ENCODE data around the gene VAMP4. TPM values are rescaled to one million over a fixed set of nuclear protein-coding genes. Genes with fewer than 3 reads are reported as not detected.

Gene VAMP4
- 11.1 TPM for polyA plus RNA-seq (2013, experiment 1 of 4)
- 9.3 TPM for polyA plus RNA-seq (2013, experiment 2 of 4)
- 9.8 TPM for polyA plus RNA-seq (2013, experiment 3 of 4)
- 11.3 TPM for polyA plus RNA-seq (2013, experiment 4 of 4)

- Histone ChIP-seq H3K9me3 (ENCODE audit: control insufficient read depth, low read length) (no peaks in the 10 kb centered on the region), H3K4me3 (ENCODE audit: insufficient read depth, low read depth, low read length) (peak within 1 kb of the TSS; percentile 91), H3K4me1 (ENCODE audit: control insufficient read depth, insufficient read depth, low read length) (no peaks in the 10 kb centered on the region), H3K36me3 (ENCODE audit: control insufficient read depth, insufficient read depth, low read length) (no peaks in the 10 kb centered on the region), H3K27me3 (ENCODE audit: control insufficient read depth, insufficient read depth, low read length, poor library complexity, severe bottlenecking) (no peaks in the 10 kb centered on the region), H3K27ac (ENCODE audit: insufficient read depth, low read depth, low read length, poor library complexity, severe bottlenecking) (peak within 1 kb of the TSS; percentile 78)
- 0% methylated on average over 57 of the region's 57 CpGs for WGBS, 2 experiments
These were observed at the start of gene VAMP4 for GRCh38 chr1:171741872-171742576. Gene VAMP4 (minus strand): TSS chr1:171742065. CDS start chr1:171738414, 3,651 bp downstream.

- H3K27ac ChIP-seq (ENCODE audit: insufficient read depth, low read depth, low read length, poor library complexity, severe bottlenecking), result no peak overlapping the region
- no peaks in the 10 kb centered on the region for H3K9me3 ChIP-seq (ENCODE audit: control insufficient read depth, low read length)
- no peaks in the 10 kb centered on the region for H3K4me1 ChIP-seq (ENCODE audit: control insufficient read depth, insufficient read depth, low read length)
- 95 to 96% methylated on average over 6 of the region's 6 CpGs for WGBS, 2 experiments
- H3K4me3 ChIP-seq (ENCODE audit: insufficient read depth, low read depth, low read length), result no peak overlapping the region
- H3K36me3 ChIP-seq (ENCODE audit: control insufficient read depth, insufficient read depth, low read length), result peaks cover 67% of the 10 kb centered on the region
- no peaks in the 10 kb centered on the region for H3K27me3 ChIP-seq (ENCODE audit: control insufficient read depth, insufficient read depth, low read length, poor library complexity, severe bottlenecking)
These were observed 48.5 kb upstream of the VAMP4 start for GRCh38 chr1:171790318-171790717.

- H3K9me3 ChIP-seq (ENCODE audit: control insufficient read depth, low read length), result no peaks in the 10 kb centered on the region
- 95 to 98% methylated on average over 5 of the region's 5 CpGs for WGBS, 2 experiments
These were observed 46.8 kb upstream of the VAMP4 start for GRCh38 chr1:171788696-171789095.

GRCh38 chr1:171787686-171788480, 46.0 kb upstream of the VAMP4 start:
- Histone ChIP-seq H3K9me3 (ENCODE audit: control insufficient read depth, low read length) (no peaks in the 10 kb centered on the region), H3K4me3 (ENCODE audit: insufficient read depth, low read depth, low read length) (no peak overlapping the region), H3K27ac (ENCODE audit: insufficient read depth, low read depth, low read length, poor library complexity, severe bottlenecking) (no peak overlapping the region), H3K36me3 (ENCODE audit: control insufficient read depth, insufficient read depth, low read length) (peaks cover 67% of the 10 kb centered on the region), H3K4me1 (ENCODE audit: control insufficient read depth, insufficient read depth, low read length) (no peaks in the 10 kb centered on the region), H3K27me3 (ENCODE audit: control insufficient read depth, insufficient read depth, low read length, poor library complexity, severe bottlenecking) (no peaks in the 10 kb centered on the region)
- 94% methylated on average over 14 of the region's 15 CpGs for WGBS, 2 experiments

More at GRCh38 chr1:171788696-171789095, 46.8 kb upstream of the VAMP4 start:
- Histone ChIP-seq H3K27me3 (ENCODE audit: control insufficient read depth, insufficient read depth, low read length, poor library complexity, severe bottlenecking) (no peaks in the 10 kb centered on the region), H3K27ac (ENCODE audit: insufficient read depth, low read depth, low read length, poor library complexity, severe bottlenecking) (no peak overlapping the region), H3K4me3 (ENCODE audit: insufficient read depth, low read depth, low read length) (no peak overlapping the region), H3K4me1 (ENCODE audit: control insufficient read depth, insufficient read depth, low read length) (no peaks in the 10 kb centered on the region), H3K36me3 (ENCODE audit: control insufficient read depth, insufficient read depth, low read length) (peaks cover 70% of the 10 kb centered on the region)

- peaks cover 55% of the 10 kb centered on the region for H3K36me3 ChIP-seq (ENCODE audit: control insufficient read depth, insufficient read depth, low read length)
- H3K4me1 ChIP-seq (ENCODE audit: control insufficient read depth, insufficient read depth, low read length), result no peaks in the 10 kb centered on the region
- no peak overlapping the region for H3K4me3 ChIP-seq (ENCODE audit: insufficient read depth, low read depth, low read length)
- no peaks in the 10 kb centered on the region for H3K27me3 ChIP-seq (ENCODE audit: control insufficient read depth, insufficient read depth, low read length, poor library complexity, severe bottlenecking)
- WGBS, 2 experiments, result 94 to 95% methylated on average over 2 of the region's 2 CpGs
- H3K9me3 ChIP-seq (ENCODE audit: control insufficient read depth, low read length), result no peaks in the 10 kb centered on the region
- H3K27ac ChIP-seq (ENCODE audit: insufficient read depth, low read depth, low read length, poor library complexity, severe bottlenecking), result no peak overlapping the region
These were observed 44.7 kb upstream of the VAMP4 start for GRCh38 chr1:171786534-171786933.

- WGBS, 2 experiments, result 93 to 94% methylated on average over 9 of the region's 9 CpGs
- Histone ChIP-seq H3K4me3 (ENCODE audit: insufficient read depth, low read depth, low read length) (no peak overlapping the region), H3K9me3 (ENCODE audit: control insufficient read depth, low read length) (no peaks in the 10 kb centered on the region), H3K36me3 (ENCODE audit: control insufficient read depth, insufficient read depth, low read length) (peaks cover 55% of the 10 kb centered on the region), H3K4me1 (ENCODE audit: control insufficient read depth, insufficient read depth, low read length) (no peaks in the 10 kb centered on the region), H3K27me3 (ENCODE audit: control insufficient read depth, insufficient read depth, low read length, poor library complexity, severe bottlenecking) (no peaks in the 10 kb centered on the region), H3K27ac (ENCODE audit: insufficient read depth, low read depth, low read length, poor library complexity, severe bottlenecking) (no peak overlapping the region)
These were observed 43.9 kb upstream of the VAMP4 start for GRCh38 chr1:171785766-171786165.

- Histone ChIP-seq H3K4me3 (ENCODE audit: insufficient read depth, low read depth, low read length) (no peak overlapping the region), H3K27me3 (ENCODE audit: control insufficient read depth, insufficient read depth, low read length, poor library complexity, severe bottlenecking) (no peaks in the 10 kb centered on the region), H3K9me3 (ENCODE audit: control insufficient read depth, low read length) (no peaks in the 10 kb centered on the region), H3K4me1 (ENCODE audit: control insufficient read depth, insufficient read depth, low read length) (no peaks in the 10 kb centered on the region), H3K36me3 (ENCODE audit: control insufficient read depth, insufficient read depth, low read length) (peaks cover 50% of the 10 kb centered on the region), H3K27ac (ENCODE audit: insufficient read depth, low read depth, low read length, poor library complexity, severe bottlenecking) (no peak overlapping the region)
These were observed 42.9 kb upstream of the VAMP4 start for GRCh38 chr1:171784784-171785183.

- Histone ChIP-seq H3K36me3 (ENCODE audit: control insufficient read depth, insufficient read depth, low read length) (peaks cover 45% of the 10 kb centered on the region), H3K9me3 (ENCODE audit: control insufficient read depth, low read length) (no peaks in the 10 kb centered on the region), H3K4me3 (ENCODE audit: insufficient read depth, low read depth, low read length) (no peak overlapping the region), H3K4me1 (ENCODE audit: control insufficient read depth, insufficient read depth, low read length) (no peaks in the 10 kb centered on the region), H3K27ac (ENCODE audit: insufficient read depth, low read depth, low read length, poor library complexity, severe bottlenecking) (no peak overlapping the region), H3K27me3 (ENCODE audit: control insufficient read depth, insufficient read depth, low read length, poor library complexity, severe bottlenecking) (no peaks in the 10 kb centered on the region)
- WGBS, 2 experiments, result 96 to 97% methylated on average over 25 of the region's 25 CpGs
These were observed 42.1 kb upstream of the VAMP4 start for GRCh38 chr1:171783816-171784530.

GRCh38 chr1:171781176-171781875, 39.5 kb upstream of the VAMP4 start, which contains the start of gene METTL13:
Gene METTL13 (plus strand): TSS chr1:171781660. CDS start chr1:171781968, 308 bp downstream.
- H3K27ac ChIP-seq (ENCODE audit: insufficient read depth, low read depth, low read length, poor library complexity, severe bottlenecking), result peak within 1 kb of the TSS; percentile 74
- peak within 1 kb of the TSS; percentile 82 for H3K4me3 ChIP-seq (ENCODE audit: insufficient read depth, low read depth, low read length)
- H3K36me3 ChIP-seq (ENCODE audit: control insufficient read depth, insufficient read depth, low read length), result peaks cover 19% of the 10 kb centered on the region
- WGBS, 2 experiments, result 0% methylated on average over 57 of the region's 57 CpGs
- H3K4me1 ChIP-seq (ENCODE audit: control insufficient read depth, insufficient read depth, low read length), result no peaks in the 10 kb centered on the region
- H3K9me3 ChIP-seq (ENCODE audit: control insufficient read depth, low read length), result no peaks in the 10 kb centered on the region
- H3K27me3 ChIP-seq (ENCODE audit: control insufficient read depth, insufficient read depth, low read length, poor library complexity, severe bottlenecking), result no peaks in the 10 kb centered on the region
